WTC11 (cell line): ENCODE measurements around the gene MND1. TPM values are rescaled to one million over a fixed set of nuclear protein-coding genes. Genes with fewer than 3 reads are reported as not detected.

Experiments
- ATAC-seq: fragments of 200-7000 bp; cut with Tn5 transposase; 2 replicates; pipeline ENCODE4 v1.10.0; 2021; ENCODE audit warnings: mild to moderate bottlenecking, moderate library complexity
- CTCF ChIA-PET: fragments of 300-600 bp; sonication (Branson Sonifier 250); formaldehyde crosslinking; loops from one replicate; lab custom pipeline; 2021; ENCODE audit warnings: antibody characterized with exemption; lab: Charles Lee
- POLR2A ChIA-PET: fragments of 350-600 bp; sonication (Branson Sonifier 250); formaldehyde crosslinking; loops from one replicate; lab custom pipeline; 2021; ENCODE audit warnings: antibody characterized with exemption; lab: Charles Lee
- DNase-seq: peaks from one replicate; pipeline ENCODE4 v3.0.0; 2021; ENCODE audit warnings: low spot score
- H3K27ac Mint-ChIP-seq: 2 replicates; pipeline ENCODE4 v1.8.0; 2021; ENCODE audit warnings: mixed read lengths
- H3K27me3 Mint-ChIP-seq: 2 replicates; pipeline ENCODE4 v1.8.0; 2021; ENCODE audit warnings: low read depth, mild to moderate bottlenecking, moderate library complexity, mixed read lengths
- H3K36me3 Mint-ChIP-seq: 2 replicates; pipeline ENCODE4 v1.8.0; 2021; ENCODE audit warnings: mixed read lengths
- H3K4me1 Mint-ChIP-seq: 2 replicates; pipeline ENCODE4 v1.8.0; 2022; ENCODE audit warnings: mixed read lengths
- H3K4me3 Mint-ChIP-seq: 2 replicates; pipeline ENCODE4 v1.8.0; 2021; ENCODE audit warnings: mild to moderate bottlenecking, moderate library complexity, mixed read lengths
- H3K9me3 Mint-ChIP-seq: 2 replicates; pipeline ENCODE4 v1.8.0; 2021; ENCODE audit warnings: mixed read lengths
- ELF4 ChIP-seq: sonication (generic); formaldehyde crosslinking; IDR thresholded peaks from 2 replicates; pipeline ENCODE4 v1.8.1; 2022; ENCODE audit warnings: low read depth, mild to moderate bottlenecking, moderate library complexity, missing genetic modification reagents
- JAZF1 ChIP-seq: fragments of 250-450 bp; sonication (Bioruptor Pico); IDR thresholded peaks from 2 replicates; pipeline ENCODE4 v1.9.0; 2021; ENCODE audit warnings: moderate library complexity, mild to moderate bottlenecking, inconsistent platforms
- MXD4 ChIP-seq: fragments of 250-450 bp; sonication (Bioruptor Pico); IDR thresholded peaks from 2 replicates; pipeline ENCODE4 v1.8.0; 2021; ENCODE audit warnings: mild to moderate bottlenecking, moderate library complexity, borderline replicate concordance
- NFATC4 ChIP-seq: fragments of 250-450 bp; sonication (Bioruptor Pico); IDR thresholded peaks from 2 replicates; pipeline ENCODE4 v1.9.0; 2021; ENCODE audit warnings: mild to moderate bottlenecking
- SMAD4 ChIP-seq: sonication (generic); formaldehyde crosslinking; IDR thresholded peaks from 2 replicates; pipeline ENCODE4 v1.8.0; 2022; ENCODE audit warnings: mild to moderate bottlenecking, missing genetic modification reagents
- TEAD1 ChIP-seq: sonication (generic); formaldehyde crosslinking; IDR thresholded peaks from 2 replicates; pipeline ENCODE4 v1.8.0; 2022; ENCODE audit warnings: mild to moderate bottlenecking, missing genetic modification reagents
- ZBTB21 ChIP-seq: sonication (generic); formaldehyde crosslinking; IDR thresholded peaks from 2 replicates; pipeline ENCODE4 v1.8.1; 2023; ENCODE audit warnings: mild to moderate bottlenecking, missing genetic modification reagents, borderline replicate concordance
- ZNF121 ChIP-seq: sonication (generic); formaldehyde crosslinking; IDR thresholded peaks from 2 replicates; pipeline ENCODE4 v1.8.0; 2023; ENCODE audit warnings: missing genetic modification reagents
- total RNA-seq: library from RNA; stranded (reverse); gene quantifications from 3 replicates; pipeline ENCODE4 v1.2.3, GENCODE V29; 2021
- TF ChIP-seq, protein P1 (sequence below): fragments of 250-450 bp; sonication (Bioruptor Pico); IDR thresholded peaks from 2 replicates; pipeline ENCODE4 v1.9.0; 2021; ENCODE audit warnings: mild to moderate bottlenecking, borderline replicate concordance
- TF ChIP-seq, protein P2 (sequence below): sonication (generic); formaldehyde crosslinking; IDR thresholded peaks from 2 replicates; pipeline ENCODE4 v1.8.1; 2023; ENCODE audit warnings: mild to moderate bottlenecking, missing genetic modification reagents, borderline replicate concordance
- TF ChIP-seq, protein P3 (sequence below): sonication (generic); formaldehyde crosslinking; IDR thresholded peaks from 2 replicates; pipeline ENCODE4 v1.8.0; 2023; ENCODE audit warnings: mild to moderate bottlenecking, missing genetic modification reagents
- TF ChIP-seq, protein P4 (sequence below): sonication (generic); formaldehyde crosslinking; IDR thresholded peaks from 2 replicates; pipeline ENCODE4 v1.8.1; 2023; ENCODE audit warnings: mild to moderate bottlenecking, missing genetic modification reagents

Gene MND1
- total RNA-seq, 1 experiment from 2014 or later: 36.0 TPM

DNA sequence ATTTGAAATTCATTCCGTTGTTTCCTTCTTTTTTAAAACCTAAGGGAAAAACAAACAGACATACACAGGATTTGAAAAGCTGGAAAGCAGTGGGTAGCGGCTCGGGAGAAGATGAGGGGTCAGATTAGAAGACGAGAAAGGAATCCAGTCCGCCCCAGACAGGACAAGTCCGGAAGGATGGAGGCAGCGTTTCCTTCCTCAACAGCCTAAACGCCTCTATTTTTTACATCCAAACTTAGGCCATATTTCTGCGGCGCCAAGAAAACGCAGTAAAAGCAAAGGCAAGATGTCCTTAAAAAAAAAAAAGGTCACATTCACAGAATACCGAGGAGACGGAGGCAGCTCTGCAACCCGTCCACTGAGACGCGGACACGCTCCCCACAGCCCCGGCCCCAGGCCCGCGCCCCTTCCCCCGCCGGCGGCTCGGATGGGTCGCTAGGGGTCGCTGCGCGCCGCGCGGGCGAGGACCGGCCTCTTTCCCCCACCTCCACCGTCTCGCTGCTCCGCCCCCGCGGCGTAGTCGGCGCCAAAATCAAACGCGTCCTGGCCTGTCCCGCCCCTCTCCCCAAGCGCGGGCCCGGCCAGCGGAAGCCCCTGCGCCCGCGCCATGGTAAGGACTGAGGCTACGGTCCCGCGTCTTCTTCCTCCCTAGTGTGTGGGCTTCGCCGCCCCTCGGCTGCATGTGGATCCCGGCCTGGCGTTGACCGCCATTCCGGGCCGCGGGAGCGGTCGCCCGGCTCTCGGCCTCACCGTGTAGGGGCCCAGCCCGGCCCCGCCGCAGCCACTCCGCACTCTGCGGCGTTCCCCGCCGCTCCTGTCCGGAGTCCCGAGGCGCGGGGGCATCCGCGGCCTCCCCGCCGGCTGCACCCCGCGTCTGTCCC is at the start of gene MND1 (continued):
- TF ChIP-seq, protein P1, sequence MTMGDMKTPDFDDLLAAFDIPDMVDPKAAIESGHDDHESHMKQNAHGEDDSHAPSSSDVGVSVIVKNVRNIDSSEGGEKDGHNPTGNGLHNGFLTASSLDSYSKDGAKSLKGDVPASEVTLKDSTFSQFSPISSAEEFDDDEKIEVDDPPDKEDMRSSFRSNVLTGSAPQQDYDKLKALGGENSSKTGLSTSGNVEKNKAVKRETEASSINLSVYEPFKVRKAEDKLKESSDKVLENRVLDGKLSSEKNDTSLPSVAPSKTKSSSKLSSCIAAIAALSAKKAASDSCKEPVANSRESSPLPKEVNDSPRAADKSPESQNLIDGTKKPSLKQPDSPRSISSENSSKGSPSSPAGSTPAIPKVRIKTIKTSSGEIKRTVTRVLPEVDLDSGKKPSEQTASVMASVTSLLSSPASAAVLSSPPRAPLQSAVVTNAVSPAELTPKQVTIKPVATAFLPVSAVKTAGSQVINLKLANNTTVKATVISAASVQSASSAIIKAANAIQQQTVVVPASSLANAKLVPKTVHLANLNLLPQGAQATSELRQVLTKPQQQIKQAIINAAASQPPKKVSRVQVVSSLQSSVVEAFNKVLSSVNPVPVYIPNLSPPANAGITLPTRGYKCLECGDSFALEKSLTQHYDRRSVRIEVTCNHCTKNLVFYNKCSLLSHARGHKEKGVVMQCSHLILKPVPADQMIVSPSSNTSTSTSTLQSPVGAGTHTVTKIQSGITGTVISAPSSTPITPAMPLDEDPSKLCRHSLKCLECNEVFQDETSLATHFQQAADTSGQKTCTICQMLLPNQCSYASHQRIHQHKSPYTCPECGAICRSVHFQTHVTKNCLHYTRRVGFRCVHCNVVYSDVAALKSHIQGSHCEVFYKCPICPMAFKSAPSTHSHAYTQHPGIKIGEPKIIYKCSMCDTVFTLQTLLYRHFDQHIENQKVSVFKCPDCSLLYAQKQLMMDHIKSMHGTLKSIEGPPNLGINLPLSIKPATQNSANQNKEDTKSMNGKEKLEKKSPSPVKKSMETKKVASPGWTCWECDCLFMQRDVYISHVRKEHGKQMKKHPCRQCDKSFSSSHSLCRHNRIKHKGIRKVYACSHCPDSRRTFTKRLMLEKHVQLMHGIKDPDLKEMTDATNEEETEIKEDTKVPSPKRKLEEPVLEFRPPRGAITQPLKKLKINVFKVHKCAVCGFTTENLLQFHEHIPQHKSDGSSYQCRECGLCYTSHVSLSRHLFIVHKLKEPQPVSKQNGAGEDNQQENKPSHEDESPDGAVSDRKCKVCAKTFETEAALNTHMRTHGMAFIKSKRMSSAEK: no peak
- TF ChIP-seq NFATC4 (CRISPR knock-in tag): peak; percentile 76; the same call in 1 of the 2 replicates
- TF ChIP-seq, protein P2, sequence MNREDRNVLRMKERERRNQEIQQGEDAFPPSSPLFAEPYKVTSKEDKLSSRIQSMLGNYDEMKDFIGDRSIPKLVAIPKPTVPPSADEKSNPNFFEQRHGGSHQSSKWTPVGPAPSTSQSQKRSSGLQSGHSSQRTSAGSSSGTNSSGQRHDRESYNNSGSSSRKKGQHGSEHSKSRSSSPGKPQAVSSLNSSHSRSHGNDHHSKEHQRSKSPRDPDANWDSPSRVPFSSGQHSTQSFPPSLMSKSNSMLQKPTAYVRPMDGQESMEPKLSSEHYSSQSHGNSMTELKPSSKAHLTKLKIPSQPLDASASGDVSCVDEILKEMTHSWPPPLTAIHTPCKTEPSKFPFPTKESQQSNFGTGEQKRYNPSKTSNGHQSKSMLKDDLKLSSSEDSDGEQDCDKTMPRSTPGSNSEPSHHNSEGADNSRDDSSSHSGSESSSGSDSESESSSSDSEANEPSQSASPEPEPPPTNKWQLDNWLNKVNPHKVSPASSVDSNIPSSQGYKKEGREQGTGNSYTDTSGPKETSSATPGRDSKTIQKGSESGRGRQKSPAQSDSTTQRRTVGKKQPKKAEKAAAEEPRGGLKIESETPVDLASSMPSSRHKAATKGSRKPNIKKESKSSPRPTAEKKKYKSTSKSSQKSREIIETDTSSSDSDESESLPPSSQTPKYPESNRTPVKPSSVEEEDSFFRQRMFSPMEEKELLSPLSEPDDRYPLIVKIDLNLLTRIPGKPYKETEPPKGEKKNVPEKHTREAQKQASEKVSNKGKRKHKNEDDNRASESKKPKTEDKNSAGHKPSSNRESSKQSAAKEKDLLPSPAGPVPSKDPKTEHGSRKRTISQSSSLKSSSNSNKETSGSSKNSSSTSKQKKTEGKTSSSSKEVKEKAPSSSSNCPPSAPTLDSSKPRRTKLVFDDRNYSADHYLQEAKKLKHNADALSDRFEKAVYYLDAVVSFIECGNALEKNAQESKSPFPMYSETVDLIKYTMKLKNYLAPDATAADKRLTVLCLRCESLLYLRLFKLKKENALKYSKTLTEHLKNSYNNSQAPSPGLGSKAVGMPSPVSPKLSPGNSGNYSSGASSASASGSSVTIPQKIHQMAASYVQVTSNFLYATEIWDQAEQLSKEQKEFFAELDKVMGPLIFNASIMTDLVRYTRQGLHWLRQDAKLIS (CRISPR knock-in tag): peak; percentile 86
- peak; percentile 87; the same call in 1 of the 2 replicates for TF ChIP-seq ZBTB21 (CRISPR knock-in tag)

DNA sequence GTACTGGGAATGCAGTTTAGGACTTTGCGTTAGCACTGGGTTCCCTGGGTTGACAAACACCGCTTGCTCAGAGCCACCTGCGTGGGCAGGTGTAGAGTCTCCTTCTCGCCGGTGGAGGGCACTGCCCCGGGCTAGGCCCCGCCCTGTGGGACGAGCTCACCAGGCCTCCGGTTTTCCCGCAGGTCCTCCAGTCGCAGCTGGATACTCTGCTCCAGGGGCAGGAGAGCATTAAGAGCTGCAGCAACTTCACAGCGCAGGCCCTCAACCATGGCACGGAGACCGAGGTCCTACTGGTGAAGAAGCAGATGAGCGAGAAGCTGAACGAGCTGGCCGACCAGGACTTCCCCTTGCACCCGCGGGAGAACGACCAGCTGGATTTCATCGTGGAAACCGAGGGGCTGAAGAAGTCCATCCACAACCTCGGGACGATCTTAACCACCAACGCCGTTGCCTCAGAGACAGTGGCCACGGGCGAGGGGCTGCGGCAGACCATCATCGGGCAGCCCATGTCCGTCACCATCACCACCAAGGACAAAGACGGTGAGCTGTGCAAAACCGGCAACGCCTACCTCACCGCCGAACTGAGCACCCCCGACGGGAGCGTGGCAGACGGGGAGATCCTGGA is 49.2 kb upstream of the MND1 start:
- TF ChIP-seq JAZF1 (no peak), ELF4 (CRISPR knock-in tag) (no peak)
- TF ChIP-seq, protein P3, sequence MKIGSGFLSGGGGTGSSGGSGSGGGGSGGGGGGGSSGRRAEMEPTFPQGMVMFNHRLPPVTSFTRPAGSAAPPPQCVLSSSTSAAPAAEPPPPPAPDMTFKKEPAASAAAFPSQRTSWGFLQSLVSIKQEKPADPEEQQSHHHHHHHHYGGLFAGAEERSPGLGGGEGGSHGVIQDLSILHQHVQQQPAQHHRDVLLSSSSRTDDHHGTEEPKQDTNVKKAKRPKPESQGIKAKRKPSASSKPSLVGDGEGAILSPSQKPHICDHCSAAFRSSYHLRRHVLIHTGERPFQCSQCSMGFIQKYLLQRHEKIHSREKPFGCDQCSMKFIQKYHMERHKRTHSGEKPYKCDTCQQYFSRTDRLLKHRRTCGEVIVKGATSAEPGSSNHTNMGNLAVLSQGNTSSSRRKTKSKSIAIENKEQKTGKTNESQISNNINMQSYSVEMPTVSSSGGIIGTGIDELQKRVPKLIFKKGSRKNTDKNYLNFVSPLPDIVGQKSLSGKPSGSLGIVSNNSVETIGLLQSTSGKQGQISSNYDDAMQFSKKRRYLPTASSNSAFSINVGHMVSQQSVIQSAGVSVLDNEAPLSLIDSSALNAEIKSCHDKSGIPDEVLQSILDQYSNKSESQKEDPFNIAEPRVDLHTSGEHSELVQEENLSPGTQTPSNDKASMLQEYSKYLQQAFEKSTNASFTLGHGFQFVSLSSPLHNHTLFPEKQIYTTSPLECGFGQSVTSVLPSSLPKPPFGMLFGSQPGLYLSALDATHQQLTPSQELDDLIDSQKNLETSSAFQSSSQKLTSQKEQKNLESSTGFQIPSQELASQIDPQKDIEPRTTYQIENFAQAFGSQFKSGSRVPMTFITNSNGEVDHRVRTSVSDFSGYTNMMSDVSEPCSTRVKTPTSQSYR: no peak
- Mint-ChIP-seq H3K27me3 (no peaks in the 10 kb centered on the region; the same call in 1 of the 2 replicates), H3K9me3 (peaks cover 45% of the 10 kb centered on the region), H3K36me3 (peaks cover 74% of the 10 kb centered on the region), H3K4me1 (peaks cover 28% of the 10 kb centered on the region), H3K4me3 (no peak overlapping the region), H3K27ac (no peak overlapping the region)
- DNase-seq (peak; percentile 18), ATAC-seq (peak; percentile 78)
- ChIA-PET POLR2A (no interaction called here), CTCF (interaction anchor here (0.5 to 2.1 kb wide), 4 partner anchors 11 to 91 kb away, joined by 3 to 10 read pairs (median 3); partner anchors contain the start of gene TRIM2)

DNA sequence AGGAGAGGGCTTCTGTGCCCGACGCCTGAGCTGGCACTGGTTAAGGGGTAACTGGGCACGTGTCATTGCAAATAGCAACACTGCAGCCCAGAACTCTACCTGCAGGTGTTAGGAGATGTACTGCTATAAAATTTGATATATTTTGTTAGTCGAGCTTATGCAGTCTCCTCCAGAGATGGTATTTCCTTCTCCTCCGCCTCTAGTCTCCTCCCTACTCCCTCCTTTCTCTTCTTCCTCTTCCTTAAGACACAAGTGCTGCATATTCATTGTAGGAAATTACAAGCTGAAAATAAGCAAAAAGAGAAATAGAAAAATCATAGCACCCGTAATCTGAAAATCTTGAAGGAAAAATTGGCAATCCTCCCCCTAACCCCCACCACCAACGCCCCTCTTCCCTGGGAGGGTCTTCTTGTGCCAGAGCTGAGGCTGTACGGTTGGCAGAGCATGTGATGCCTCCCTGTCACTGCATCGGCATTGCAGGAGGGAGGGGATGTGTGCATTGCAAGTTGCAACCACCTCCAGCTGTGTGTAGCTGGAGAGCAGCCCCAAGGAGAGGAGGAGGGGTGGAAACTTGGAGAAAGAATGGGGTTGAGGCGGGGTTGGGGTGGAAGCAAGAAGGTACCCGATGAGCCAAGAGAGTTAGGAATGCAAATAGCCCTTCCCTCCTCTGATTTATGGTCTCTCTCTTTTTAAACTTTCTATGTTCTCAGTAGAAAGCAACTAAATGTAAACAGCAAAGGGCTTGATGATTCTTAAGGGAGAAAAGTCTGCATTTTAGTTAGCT is 48.3 kb upstream of the MND1 start:
- peaks cover 28% of the 10 kb centered on the region for H3K4me1 Mint-ChIP-seq
- H3K27me3 Mint-ChIP-seq: no peaks in the 10 kb centered on the region; the same call in 1 of the 2 replicates
- H3K36me3 Mint-ChIP-seq: peaks cover 79% of the 10 kb centered on the region
- no peak overlapping the region for H3K4me3 Mint-ChIP-seq
- ATAC-seq (peak; percentile 63), DNase-seq (peak; percentile 17)
- peaks cover 48% of the 10 kb centered on the region for H3K9me3 Mint-ChIP-seq
- peak overlapping the region; percentile 72 for H3K27ac Mint-ChIP-seq
- ChIA-PET POLR2A (no interaction called here), CTCF (interaction anchor here (2.1 to 2.3 kb wide), 2 partner anchors 64 to 153 kb away, joined by 6 to 10 read pairs; no protein-coding TSS in a partner anchor)
- TF ChIP-seq ZNF121 (no peak), MXD4 (CRISPR knock-in tag) (no peak), TEAD1 (CRISPR knock-in tag) (no peak), SMAD4 (CRISPR knock-in tag) (no peak)
- TF ChIP-seq, protein P4, sequence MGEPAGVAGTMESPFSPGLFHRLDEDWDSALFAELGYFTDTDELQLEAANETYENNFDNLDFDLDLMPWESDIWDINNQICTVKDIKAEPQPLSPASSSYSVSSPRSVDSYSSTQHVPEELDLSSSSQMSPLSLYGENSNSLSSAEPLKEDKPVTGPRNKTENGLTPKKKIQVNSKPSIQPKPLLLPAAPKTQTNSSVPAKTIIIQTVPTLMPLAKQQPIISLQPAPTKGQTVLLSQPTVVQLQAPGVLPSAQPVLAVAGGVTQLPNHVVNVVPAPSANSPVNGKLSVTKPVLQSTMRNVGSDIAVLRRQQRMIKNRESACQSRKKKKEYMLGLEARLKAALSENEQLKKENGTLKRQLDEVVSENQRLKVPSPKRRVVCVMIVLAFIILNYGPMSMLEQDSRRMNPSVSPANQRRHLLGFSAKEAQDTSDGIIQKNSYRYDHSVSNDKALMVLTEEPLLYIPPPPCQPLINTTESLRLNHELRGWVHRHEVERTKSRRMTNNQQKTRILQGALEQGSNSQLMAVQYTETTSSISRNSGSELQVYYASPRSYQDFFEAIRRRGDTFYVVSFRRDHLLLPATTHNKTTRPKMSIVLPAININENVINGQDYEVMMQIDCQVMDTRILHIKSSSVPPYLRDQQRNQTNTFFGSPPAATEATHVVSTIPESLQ: no peak
- TF ChIP-seq, protein P3: no peak
